Osteoblast (primary cell): ENCODE measurements around the gene SGMS2. TPM values are rescaled to one million over a fixed set of nuclear protein-coding genes. Genes with fewer than 3 reads are reported as not detected.
A peak's percentile ranks its signal among the peaks of the same experiment; 100 is the strongest.

Experiments used
- DNase-seq: peaks from one replicate; pipeline ENCODE4 v3.0.0; 2011; ENCODE audit warnings: low spot score, mixed read lengths; ENCODE audit not compliant: insufficient read length; ENCODE audit errors: missing footprints
- H2AFZ ChIP-seq: 2 replicates; pipeline ENCODE4 v1.6.0; 2011; ENCODE audit warnings: mild to moderate bottlenecking, low read length
- H3K27ac ChIP-seq: 2 replicates; pipeline ENCODE4 v1.5.1; 2011; ENCODE audit warnings: mild to moderate bottlenecking, low read depth, low read length, moderate library complexity
- H3K27me3 ChIP-seq: 2 replicates; pipeline ENCODE4 v1.6.0; 2012; ENCODE audit warnings: mild to moderate bottlenecking, control low read depth, inconsistent platforms, low read length, moderate library complexity; ENCODE audit not compliant: insufficient read depth
- H3K36me3 ChIP-seq: 2 replicates; pipeline ENCODE4 v1.5.1; 2011; ENCODE audit warnings: mild to moderate bottlenecking, low read length, control low read depth, moderate library complexity; ENCODE audit not compliant: insufficient read depth
- H3K4me1 ChIP-seq: 2 replicates; pipeline ENCODE4 v1.5.1; 2011; ENCODE audit warnings: mild to moderate bottlenecking, low read length, control low read depth, moderate library complexity; ENCODE audit not compliant: insufficient read depth
- H3K4me2 ChIP-seq: 2 replicates; pipeline ENCODE4 v1.6.0; 2011; ENCODE audit warnings: mild to moderate bottlenecking, low read length; ENCODE audit not compliant: insufficient read depth
- H3K4me3 ChIP-seq: fragments of 200-600 bp; sonication (generic); 3 replicates; pipeline ENCODE4 v1.5.1; 2012; ENCODE audit warnings: mild to moderate bottlenecking, low read length, inconsistent platforms; ENCODE audit not compliant: insufficient read depth
- H3K79me2 ChIP-seq: 2 replicates; pipeline ENCODE4 v1.6.0; 2012; ENCODE audit warnings: mild to moderate bottlenecking, low read length, control low read depth, inconsistent platforms; ENCODE audit not compliant: insufficient read depth
- H3K9me3 ChIP-seq: 2 replicates; pipeline ENCODE4 v1.5.1; 2011; ENCODE audit warnings: low read depth, low read length, control low read depth
- H4K20me1 ChIP-seq: 2 replicates; pipeline ENCODE4 v1.6.0; 2012; ENCODE audit warnings: mild to moderate bottlenecking, low read length, control low read depth; ENCODE audit not compliant: insufficient read depth
- CTCF ChIP-seq: IDR thresholded peaks from 2 replicates; pipeline ENCODE4 v1.5.1; 2011; ENCODE audit warnings: mild to moderate bottlenecking, low read depth, low read length, moderate library complexity; ENCODE audit errors: extremely low read depth
- total RNA-seq: library from RNA; depleted of rRNA; stranded (reverse); fragments of >200 nt; gene quantifications from 2 replicates; pipeline ENCODE4 v1.2.3, GENCODE V29; 2012

SGMS2 gene
- total RNA-seq, 1 donor, result 148 TPM

- peak overlapping the region; percentile 85 for H3K27ac ChIP-seq
- H2AFZ ChIP-seq, result no peak overlapping the region
- H3K4me1 ChIP-seq, result peaks cover 25% of the 10 kb centered on the region
- H3K79me2 ChIP-seq, result peaks cover 14% of the 10 kb centered on the region
- no peaks in the 10 kb centered on the region for H3K36me3 ChIP-seq
- H3K4me3 ChIP-seq, result peak overlapping the region; percentile 24
- TF ChIP-seq CTCF, result no peak
- H4K20me1 ChIP-seq, result peaks cover 2% of the 10 kb centered on the region
- H3K4me2 ChIP-seq, result peak overlapping the region; percentile 77
- no peaks in the 10 kb centered on the region for H3K9me3 ChIP-seq
- no peaks in the 10 kb centered on the region for H3K27me3 ChIP-seq
- peak; percentile 84 for DNase-seq
Measured at GRCh38 chr4:107896158-107896645, 71.5 kb downstream of the SGMS2 start.

- H3K4me3 ChIP-seq, result peak overlapping the region; percentile 24
- no peaks in the 10 kb centered on the region for H3K27me3 ChIP-seq
- peak overlapping the region; percentile 85 for H3K27ac ChIP-seq
- H3K9me3 ChIP-seq, result no peaks in the 10 kb centered on the region
- H3K36me3 ChIP-seq, result no peaks in the 10 kb centered on the region
- H3K79me2 ChIP-seq, result peaks cover 14% of the 10 kb centered on the region
- no peaks in the 10 kb centered on the region for H4K20me1 ChIP-seq
- H3K4me2 ChIP-seq, result peak overlapping the region; percentile 77
- H2AFZ ChIP-seq, result no peak overlapping the region
- no peak for TF ChIP-seq CTCF
- no peak for DNase-seq
- H3K4me1 ChIP-seq, result peaks cover 25% of the 10 kb centered on the region
Measured at GRCh38 chr4:107896646-107897045, 71.9 kb downstream of the SGMS2 start.

- no peak for DNase-seq
- Histone ChIP-seq H3K4me1 (peaks cover 25% of the 10 kb centered on the region), H3K27ac (no peak overlapping the region), H3K4me3 (no peak overlapping the region), H3K36me3 (peaks cover 4% of the 10 kb centered on the region), H3K79me2 (peaks cover 14% of the 10 kb centered on the region), H2AFZ (no peak overlapping the region), H3K4me2 (no peak overlapping the region), H3K27me3 (no peaks in the 10 kb centered on the region), H3K9me3 (no peaks in the 10 kb centered on the region), H4K20me1 (no peaks in the 10 kb centered on the region)
- no peak for TF ChIP-seq CTCF
Measured at GRCh38 chr4:107897823-107898222, 73.1 kb downstream of the SGMS2 start.

- H3K4me3 ChIP-seq, result no peak overlapping the region
- H3K79me2 ChIP-seq, result peaks cover 4% of the 10 kb centered on the region
- peaks cover 8% of the 10 kb centered on the region for H3K36me3 ChIP-seq
- DNase-seq, result no peak
- no peak for TF ChIP-seq CTCF
- no peak overlapping the region for H3K4me2 ChIP-seq
- H2AFZ ChIP-seq, result no peak overlapping the region
- H3K27me3 ChIP-seq, result no peaks in the 10 kb centered on the region
- H3K9me3 ChIP-seq, result no peaks in the 10 kb centered on the region
- H3K27ac ChIP-seq, result no peak overlapping the region
- H4K20me1 ChIP-seq, result no peaks in the 10 kb centered on the region
- H3K4me1 ChIP-seq, result peaks cover 25% of the 10 kb centered on the region
Measured at GRCh38 chr4:107900067-107900466, 75.3 kb downstream of the SGMS2 start.
